Activated CD4-positive, CD25-positive, alpha-beta regulatory T cell treated with anti-CD3 and anti-CD28 coated beads, Interleukin-2, amount 50 U/mL, for 72 hours (primary cell): ENCODE measurements around the gene SMC1B.
"Not testable (repeated sequence)": the region's sequence is repeated elsewhere in the genome, so short reads cannot be mapped to it uniquely, and the experiment has no call there.

ENCODE experiments used
- DNase-seq: peaks from one replicate; pipeline ENCODE4 v3.0.0; 2021

SMC1B gene

DNA sequence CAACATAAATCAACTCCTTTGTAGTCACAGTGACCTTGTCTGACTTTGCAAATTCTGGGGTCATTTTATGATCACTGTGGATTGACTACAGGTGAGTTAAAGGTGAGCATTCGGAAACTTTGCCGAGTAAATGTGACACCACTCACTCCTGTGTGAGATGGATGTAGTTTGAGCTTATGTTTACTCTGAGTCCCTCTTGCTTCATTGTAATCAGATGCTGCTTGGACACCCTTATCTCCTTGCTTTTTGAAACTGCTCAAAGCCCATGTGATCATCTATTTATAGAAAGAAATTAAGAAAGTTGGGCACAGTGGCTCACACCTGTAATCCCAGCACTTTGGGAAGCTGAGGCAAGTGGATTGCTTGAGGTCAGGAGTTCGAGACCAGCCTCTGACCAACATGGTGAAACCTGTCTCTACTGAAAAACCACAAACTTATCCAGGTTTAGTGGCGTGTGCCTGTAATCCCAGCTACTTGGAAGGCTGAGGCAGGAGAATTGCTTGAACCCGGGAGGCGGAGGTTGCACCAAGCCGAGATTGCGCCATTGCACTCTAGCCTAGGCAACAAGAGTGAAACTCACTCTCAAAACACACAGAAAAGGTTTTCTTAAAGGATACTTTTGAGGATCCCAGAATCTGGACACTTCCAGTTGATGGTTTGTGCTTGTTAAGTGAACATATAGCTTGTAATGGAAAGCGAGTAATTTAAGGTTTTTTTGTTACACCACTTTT, 96.4 kb downstream of the SMC1B start:
- DNase-seq, result no peak

DNA sequence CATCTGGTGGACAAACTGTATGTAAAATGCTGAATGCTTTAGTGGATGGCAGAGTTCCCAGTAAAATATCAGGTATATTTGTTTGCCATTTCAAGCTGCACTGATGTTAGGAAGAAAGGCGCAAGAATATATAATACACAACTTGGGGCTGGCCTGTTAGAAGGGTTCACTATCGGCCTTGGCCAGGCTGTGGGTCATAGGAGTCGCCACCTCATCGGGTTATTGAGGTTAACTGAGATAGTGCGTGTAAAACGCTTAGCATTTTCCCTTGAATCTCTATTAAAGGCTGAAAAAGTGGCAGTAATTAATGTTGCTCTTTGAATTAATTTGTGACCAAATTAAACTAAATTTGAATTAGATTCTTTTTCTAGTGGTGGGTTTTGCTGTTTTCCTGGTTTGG, 98.6 kb downstream of the SMC1B start:
- DNase-seq, result no peak

DNA sequence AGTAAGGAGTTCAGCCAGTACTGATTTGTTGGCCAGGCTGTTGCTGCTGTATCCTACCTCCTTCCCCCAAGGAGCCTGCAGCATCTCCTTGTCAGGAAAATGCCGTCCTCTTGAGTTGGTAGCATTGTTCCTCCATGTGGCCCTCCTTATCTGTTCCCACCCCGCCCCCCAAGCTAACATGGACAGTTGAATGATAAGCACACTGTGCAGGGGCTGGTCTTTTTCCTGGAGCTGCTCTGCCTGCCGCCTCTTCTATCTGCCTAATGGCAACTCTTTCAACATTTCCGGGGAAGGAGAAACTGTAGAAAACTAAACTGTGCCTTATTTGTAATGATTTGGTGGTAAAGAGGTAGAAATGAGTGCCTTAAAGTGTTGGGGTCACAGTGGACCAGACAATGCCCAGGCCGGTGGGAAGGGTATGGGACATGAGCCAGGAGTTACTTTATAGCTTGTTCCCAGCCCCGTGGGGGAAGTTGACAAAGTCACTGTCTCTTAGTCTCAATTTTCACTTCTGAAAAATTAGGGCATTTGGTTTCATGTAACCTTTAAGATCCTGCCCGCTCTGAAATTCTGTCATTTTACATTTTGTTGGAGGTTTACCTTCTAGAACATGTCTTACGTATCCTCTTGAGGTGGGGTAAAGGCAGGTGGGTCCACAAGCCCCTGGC, 99.2 kb downstream of the SMC1B start:
- DNase-seq, result no peak

DNA sequence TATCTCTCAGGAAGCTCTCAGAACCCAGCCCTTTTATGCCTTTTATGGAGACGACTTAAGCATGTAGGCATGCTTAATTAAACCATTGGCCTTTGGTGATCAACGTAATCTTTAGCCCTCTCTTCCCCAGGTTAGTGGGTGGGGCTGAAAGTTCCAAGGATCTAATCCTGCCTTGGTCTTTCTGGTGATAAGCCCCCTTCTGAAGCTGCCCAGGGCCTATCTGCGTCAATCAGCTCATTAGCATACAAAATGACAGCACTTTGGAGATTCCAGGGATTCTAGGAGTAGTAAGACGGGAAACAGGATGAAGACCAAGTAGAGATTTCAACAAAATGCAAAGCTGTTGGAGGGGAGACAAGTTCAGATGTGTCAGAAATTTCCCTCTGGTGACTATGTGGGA, 100.5 kb downstream of the SMC1B start:
- DNase-seq, result no peak

DNA sequence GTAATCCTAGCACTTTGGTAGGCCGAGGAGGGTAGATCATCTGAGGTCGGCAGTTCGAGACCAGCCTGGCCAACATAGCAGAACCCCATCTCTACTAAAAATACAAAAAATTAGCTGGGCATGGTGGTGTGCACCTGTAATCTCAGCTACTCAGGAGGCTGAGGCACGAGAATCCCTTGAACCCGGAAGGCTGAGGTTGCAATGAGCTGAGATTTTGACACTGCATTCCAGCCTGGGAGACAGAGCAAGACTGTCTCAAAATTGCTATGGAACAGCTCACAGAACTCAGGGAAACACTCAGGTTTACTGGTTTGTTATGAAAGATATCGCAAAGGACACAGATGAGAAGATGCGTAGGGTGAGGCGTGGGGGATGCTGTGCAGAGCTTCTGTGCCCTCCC, 101.0 kb downstream of the SMC1B start:
- DNase-seq, result no peak

DNA sequence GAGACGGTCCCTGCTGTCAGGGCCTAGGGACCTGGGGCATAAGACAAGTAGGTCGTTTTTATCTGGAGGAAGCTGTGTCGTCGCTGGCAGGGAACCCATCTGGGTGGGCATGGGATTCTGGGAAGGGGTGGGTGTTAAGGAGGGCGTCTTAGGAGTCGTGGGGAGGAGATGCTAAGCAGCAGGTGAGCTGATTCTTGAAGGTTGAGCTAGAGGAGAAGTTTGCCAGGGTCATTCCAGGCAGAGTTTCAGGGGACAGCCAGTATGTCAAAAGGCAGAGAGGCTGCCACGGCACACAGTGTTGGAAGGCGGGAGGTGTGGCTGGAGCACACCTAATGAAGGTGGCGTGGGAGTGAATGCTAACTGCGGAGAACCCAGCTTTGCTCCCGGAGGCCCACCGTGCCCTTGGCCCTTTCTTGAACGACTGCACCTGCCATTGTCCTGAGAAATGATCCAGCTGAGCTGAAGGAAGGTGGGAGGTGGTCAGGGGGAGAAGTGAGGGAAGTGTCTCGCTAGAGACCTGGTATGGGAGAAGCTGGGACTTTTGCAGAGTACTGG, 102.3 kb downstream of the SMC1B start:
- no peak for DNase-seq

DNA sequence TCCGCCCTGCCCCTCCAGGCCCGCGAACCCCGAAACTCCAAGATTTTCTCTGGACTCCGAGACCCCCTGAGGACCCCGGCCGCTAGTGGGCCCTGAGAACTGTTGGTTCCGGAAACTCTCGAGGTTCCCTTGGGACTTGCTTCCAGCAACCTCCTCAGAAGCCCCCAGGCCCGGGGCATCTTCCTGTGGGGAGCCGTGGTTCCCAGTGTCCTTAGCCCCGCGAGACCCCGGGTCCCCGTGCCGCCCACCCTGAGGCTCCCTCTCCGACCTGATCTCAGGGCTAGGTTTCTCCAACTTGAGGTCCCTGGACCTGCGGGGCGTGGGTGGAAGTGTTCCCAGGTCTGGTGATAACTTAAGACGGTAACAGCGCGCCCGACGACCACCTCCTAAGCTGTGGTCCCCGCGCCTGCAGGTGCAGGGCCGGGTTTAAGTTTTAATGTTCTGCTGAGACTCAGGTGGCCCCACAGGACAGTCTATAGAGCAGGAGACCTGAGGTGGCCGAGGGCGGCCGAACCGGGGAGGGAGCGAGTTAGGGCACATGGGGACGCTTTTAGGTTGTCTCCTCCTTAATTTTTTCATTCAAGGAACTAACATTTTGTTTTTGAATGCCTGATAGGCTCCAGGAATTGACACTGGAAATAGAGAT, 102.9 kb downstream of the SMC1B start:
- peak; percentile 36 for DNase-seq

DNA sequence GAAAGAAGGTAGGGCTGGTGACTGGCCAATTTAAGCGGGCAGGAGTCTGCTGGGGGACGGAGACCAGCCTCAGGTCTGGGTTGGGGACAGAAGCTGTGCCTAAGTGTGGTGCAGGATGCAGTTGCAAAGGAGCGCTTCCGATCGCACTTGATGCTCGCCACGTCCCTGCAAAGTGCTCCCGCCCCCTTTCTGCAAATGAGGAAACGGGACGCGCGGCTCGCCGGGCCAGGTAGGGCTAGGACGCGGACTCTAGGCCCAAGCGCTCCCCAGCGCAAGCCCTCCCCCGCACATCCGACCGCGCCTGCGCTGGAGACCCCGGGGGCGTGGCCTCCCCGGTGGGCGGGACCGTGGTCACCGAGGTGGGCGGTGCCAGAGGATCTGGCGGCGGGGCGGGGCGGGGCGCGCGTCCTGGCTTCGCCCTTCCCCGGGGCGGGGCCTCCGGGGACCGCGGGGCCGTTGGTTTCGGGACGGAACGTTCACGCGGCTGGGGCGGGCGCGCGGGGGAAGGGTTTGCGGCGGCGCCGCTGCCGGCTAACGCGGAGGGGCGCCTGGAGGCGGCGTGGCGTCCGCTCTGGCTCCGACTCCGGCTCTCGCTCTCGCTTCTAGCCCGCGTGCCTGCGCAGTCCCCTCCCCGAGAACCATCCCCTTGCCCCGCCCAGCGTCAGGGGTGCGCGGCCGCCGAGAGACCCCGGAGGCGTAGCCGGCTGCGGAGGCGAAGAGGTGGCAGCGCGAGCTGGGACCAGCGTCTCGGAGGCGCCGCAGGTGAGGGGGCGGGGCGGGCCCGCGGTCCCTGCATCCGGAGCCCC, 103.8 kb downstream of the SMC1B start, which contains the start of gene FAM118A:
Gene FAM118A, plus strand, starts transcription at position 513 of the 806 bp plus-strand sequence. CDS start 12,446 bp downstream, outside the sequence.
- DNase-seq, result peak; percentile 100

DNA sequence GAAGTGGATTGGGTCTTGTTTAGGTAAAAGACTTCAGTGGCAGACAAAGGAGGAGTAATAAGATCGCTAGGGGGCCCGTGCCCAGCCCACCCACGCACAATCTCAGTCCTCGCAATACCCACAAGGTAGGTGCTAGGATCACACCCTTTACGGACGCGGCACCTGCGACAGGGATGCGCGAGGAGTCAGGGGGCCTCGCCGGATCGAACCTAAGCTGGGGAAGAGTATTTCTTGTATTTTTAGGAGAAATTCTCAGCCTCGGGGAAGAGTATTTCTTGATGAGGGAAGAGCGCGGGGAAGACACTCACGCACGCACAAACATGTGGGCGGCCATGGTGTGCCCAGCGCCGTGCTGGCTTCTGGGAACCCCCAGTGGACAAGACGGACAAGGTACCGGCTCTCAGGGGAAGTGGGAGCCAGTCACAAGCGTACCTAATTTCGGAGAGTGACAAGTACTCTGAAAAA, 104.4 kb downstream of the SMC1B start:
- peak; percentile 39 for DNase-seq

DNA sequence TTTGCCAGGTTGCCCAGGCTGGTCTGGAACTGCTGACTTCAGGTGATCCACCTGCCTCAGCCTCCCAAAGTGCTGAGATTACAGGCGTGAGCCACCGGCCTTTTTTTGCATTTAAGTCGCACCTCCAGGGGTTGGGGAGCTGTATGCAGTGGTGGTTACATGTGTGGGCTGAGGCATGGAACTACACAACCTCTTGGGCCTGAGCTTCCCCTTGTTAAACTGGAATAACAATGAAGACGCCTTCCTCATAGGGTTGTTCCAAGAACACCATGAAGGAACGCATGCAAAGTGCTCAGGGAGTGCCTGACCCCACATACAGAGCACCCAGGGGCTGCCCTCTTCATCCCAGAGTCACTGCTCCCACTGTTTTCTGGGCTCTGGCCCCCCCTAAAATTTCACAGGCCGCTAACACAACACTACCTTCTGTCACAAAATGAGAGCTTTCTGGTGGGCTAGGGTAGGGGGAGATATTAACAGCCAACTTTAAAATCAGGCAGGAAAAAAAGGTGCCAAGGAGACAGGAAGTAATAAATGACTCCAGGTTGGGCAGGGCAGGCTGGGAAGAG, 104.9 kb downstream of the SMC1B start:
- no peak for DNase-seq

DNA sequence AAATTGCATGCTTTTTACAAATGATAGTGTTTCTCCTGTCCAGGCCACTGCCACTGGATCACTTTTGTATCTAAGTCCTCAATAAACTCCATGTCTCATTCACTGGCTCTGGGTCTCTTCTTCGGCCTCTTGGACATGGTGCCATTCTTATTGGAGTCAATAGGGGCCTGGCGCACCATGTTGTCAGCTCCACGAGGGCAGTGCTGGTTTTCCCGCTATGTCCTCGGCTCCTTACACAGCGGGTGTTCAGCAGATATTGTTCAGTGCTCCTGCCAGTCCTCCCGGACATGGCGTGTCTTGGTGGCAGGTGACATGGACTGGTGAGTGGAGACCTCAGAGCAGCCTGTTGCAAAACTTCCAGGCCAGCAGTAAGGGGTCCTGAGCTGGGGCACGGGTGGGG, 107.3 kb downstream of the SMC1B start:
- no peak for DNase-seq

DNA sequence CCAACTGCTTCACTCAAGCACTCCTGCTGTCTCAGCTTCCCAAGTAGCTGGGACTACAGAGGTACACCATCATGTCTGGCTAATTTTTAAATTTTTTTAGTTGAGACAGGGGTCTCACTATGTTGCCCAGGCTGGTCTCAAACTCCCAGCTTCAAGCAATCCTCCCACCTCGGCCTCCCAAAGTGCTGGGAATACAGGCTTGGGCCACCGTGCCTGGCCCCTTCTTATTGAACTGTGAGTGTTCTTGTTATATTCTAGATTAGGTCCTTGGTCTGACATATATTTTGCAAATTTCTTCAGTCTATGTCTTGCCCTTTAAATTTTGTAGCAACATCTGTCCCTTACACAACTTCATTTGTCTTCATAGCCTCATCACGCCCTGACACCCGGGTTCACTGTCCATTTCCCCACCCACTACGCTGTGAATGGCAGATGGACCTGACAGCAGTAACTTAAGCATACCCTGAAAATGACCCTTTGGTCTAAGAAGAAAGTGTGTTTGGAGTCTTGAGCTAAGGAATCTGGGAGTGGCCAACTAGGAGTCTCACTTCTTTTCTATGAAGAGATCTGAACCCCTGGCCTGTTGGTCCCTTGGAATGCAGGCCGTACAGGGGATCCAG, 107.8 kb downstream of the SMC1B start:
- DNase-seq, result no peak

DNA sequence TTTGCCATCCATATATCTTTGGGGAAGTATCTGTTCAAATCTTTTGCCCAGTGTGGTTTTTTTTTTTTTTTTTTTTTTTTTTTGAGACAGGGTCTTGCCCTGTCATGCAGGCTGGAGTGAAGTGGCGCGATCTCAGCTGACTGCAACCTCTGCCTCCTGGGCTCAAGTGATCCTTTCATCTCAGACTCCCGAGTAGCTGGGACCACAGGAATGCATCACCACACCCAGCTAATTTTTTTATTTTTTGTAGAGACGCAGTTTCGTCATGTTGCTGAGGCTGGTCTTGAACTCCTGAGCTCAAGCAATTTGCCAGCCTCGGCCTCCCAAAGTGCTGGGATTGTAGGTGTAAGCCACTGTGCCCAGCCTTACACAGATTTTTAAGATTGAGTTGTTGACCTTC, 108.4 kb downstream of the SMC1B start:
- DNase-seq, result no peak

DNA sequence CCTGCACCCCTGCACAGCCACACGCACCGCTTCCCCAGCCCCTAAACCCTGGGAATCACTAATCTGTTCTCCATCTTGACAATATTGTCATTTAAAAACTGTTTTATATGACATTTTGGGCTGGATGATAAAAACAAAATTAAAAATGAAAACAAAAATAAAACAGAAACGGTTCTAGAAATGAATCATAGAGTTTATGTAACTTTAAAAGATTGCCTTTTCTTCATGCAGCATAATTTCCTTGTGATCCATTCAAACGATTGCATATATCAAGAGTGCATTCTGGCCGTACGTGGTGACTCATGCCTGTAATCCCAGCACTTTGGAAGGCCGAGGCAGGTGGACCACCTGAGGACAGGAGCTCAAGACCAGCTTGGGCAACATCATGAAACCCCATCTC, 110.2 kb downstream of the SMC1B start:
- DNase-seq, result no peak

DNA sequence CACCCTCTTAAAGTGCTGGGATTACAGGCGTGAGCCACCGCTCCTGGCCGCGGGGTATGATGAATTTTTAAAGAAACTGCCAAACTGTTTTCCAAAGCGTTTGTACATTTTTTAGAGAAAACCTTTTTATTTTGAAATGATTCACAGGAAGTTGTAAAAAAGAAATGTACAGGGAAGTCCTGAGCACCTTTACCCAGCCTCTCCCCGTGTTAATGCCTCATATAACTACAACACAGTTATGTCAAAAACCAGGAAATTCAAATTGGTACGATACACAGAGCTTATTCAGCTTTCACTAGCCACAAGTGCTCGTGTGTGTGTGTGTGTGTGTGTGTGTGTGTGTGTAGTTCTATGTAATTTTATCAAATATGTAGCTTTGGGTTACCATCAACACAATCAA, 110.6 kb downstream of the SMC1B start:
- no peak for DNase-seq

DNA sequence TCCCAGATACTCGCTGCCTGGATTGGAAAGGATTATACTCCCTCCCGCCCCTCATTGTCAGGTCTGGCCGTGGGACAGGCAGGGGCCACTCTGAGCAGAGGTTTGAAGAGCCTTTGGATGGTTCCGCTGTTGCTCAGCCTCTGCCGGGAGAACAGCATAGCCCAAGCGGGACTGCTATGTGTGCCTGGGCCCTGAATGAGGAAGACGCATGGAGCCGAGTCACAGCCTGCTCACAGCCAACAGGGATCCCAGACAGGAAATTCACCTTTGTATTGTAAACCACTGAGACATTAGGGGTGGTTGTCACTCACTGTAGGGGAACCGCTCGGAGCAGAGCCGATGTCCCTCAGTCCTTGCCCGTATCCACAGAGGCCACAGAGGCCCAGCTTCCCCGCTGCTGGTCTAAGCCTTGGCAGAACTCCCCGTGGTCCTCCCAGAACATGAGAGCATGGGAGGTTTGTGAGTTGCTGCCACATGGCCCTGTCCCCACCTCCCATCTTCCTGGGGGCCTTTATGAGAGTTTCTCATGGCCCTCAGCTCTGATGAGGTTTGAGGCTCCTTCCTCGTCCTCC, 114.4 kb downstream of the SMC1B start:
- DNase-seq, result no peak

DNA sequence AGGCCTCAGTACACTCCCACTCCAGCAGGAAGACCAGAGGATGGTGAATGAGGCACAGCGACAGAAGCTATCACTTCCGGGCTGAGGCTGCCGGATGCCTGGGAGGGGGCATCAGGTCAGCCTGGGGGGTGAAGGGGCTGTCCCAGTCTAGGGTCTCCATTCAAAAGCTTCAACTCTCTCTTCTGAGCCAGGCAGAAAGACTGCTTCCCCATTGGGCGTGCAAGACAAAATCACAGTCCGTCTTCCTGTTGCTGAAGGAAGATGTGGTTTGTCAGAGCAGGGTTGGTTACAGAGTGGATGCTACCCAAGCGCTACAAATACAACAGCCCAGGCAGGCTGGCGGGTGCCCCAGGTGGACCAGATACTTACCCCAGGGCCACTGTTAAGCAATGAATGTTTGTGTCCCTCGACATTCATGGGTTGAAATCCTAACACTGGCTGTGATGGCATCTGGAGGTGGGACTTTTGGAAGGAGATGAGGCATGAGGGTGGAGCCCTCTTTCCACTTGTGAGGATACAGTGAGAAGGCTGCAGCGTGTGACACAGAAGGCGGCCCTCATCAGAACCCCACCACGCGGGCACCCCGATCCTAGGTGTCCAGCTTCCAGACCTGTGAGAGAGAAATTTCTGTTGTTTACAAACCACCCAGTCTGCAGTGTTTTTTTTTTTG, 116.6 kb downstream of the SMC1B start:
- no peak for DNase-seq

DNA sequence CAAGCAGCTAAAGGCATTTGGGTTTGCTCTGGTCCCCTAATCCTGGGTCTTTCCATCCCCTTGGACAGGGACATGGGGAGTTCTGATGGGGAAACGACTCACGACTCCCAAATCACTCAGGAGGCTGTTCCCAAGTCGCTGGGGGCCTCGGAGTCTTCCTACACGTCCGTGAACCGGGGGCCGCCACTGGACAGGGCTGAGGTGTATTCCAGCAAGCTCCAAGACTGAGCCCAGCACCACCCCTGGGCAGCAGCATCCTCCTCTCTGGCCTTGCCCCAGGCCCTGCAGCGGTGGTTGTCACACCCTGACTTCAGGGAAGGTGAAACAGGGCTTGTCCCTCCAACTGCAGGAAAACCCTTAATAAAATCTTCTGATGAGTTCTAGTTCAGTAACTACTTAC, 117.9 kb downstream of the SMC1B start:
- DNase-seq, result no peak

DNA sequence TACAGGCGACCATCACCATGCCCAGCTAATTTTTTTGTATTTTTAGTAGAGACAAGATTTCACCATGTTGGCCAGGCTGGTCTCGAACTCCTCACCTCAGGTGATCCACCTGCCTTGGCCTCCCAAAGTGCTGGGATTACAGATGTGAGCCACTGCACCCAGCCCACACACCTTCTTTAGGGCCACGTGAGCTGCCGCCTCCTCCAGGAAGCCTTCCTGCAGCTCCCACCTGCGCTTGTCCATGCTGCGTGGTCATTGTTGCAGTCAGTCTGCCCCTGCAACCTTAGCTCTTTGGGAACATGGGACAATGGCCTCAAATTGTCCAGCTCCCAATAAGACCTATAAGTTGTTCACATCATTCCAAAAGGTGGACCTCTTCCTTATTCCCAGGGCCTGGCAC, 118.4 kb downstream of the SMC1B start:
- not testable (repeated sequence) for DNase-seq
